ENCODE results near the gene TULP1. TPM values are rescaled to one million over a fixed set of nuclear protein-coding genes. Genes with fewer than 3 reads are reported as not detected.

Gene TULP1
- total RNA-seq, 1 experiment from 2014 or later, result not detected

DNA sequence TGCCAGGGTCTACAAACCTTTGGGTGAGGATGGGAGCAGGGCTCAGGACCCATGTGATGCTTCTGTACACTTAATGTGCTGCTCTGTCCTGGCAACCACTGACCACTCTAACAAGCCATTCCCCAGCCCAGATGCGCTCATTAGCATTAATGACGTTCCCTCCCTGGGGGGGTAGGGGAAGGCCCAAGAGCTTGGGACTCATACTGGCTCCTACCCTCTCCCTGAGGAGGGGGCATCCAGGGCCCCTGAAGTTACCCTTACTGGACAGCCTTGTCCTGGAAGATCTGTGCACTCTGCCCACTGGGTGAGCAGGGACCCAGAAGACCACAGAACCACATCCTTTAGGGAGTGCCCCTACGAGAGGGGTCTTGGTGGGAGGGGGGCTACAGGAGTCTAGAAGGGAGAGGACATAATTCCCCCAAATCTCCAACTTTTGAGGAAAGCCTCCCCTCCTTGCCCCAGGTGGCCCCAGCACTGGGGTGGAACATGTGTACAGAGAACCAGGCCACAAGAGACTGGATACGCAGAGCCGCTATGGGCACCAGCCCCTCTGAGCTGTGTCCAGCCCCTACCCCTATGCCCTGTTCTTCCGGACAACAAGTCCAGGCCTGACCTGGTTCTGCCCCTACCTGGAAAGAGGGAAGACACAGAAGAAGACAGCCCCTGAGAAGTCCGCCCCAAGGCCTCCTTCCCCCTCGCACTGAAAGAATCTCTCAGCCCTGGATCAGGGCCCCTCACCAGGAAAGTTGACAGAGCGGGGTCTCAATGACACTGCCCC, 17.2 kb downstream of the TULP1 start:
- CTCF ChIA-PET, result no interaction called here
- no peak for DNase-seq
- no peak overlapping the region for H3K27ac ChIP-seq
- H3K9me2 ChIP-seq (ENCODE audit: insufficient read depth), result no peaks in the 10 kb centered on the region
- H3K4me2 ChIP-seq, result peak overlapping the region; percentile 92
- H3K4me1 ChIP-seq (replicated peaks; ENCODE audit: insufficient read depth), result peaks cover 44% of the 10 kb centered on the region
- no peaks in the 10 kb centered on the region for H3K36me3 ChIP-seq (ENCODE audit: low read depth)
- BruUV-seq (replicated peaks), result TSS peak; percentile 57
- H3F3A ChIP-seq (ENCODE audit: insufficient read depth, low read depth), result 0 out of 2 replicates have a peak, but pooled peaks cover 3% of the 10 kb centered on the region
- no peak overlapping the region for H2AFZ ChIP-seq
- H3K4me3 ChIP-seq, result peak overlapping the region; percentile 61
- peaks cover 76% of the 10 kb centered on the region for H3K79me2 ChIP-seq (ENCODE audit: low read depth)
- POLR2A ChIA-PET (ENCODE audit: unreplicated experiment), result no interaction called here
- H3K27me3 ChIP-seq (ENCODE audit: insufficient read depth, low read depth), result no peaks in the 10 kb centered on the region
- H4K20me1 ChIP-seq (ENCODE audit: insufficient read depth), result peaks cover 18% of the 10 kb centered on the region; the same call in 1 of the 2 replicates
- intact Hi-C loops (cut with micrococcal nuclease; ENCODE audit: unreplicated experiment), result loop anchor here (2.0 kb wide), 1 partner anchor 25 kb away; no protein-coding TSS in a partner anchor
- TF ChIP-seq EZH2 (IDR thresholded peaks at IDR 0.05; ENCODE audit: low read depth) (no peak), CTCF (conservative IDR thresholded peaks at IDR 0.05) (no peak)
- no peaks in the 10 kb centered on the region for H3K9me3 ChIP-seq (ENCODE audit: insufficient read depth, low read depth)

DNA sequence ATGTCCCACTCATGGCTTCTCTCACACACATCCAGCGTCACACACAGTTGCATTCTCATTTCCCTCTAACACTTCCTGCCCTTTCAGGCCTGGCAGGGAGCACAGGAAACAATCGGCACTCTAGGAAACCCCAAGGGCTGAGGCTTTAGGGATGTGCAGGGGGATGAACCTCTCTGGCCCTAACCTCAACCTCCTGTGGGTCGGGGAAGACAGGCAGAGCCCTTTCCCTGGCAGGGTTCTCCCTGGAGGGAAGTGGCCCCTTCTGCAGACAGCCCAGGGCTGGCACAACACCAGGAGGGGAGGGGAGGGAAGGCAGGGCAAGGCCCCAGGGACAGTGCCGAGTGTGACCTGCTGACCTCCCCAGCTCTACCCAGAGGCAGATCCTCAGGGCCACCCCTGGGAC, 18.5 kb downstream of the TULP1 start:
- DNase-seq, result no peak
- Histone ChIP-seq H2AFZ (no peak overlapping the region), H3K9me2 (ENCODE audit: insufficient read depth) (no peaks in the 10 kb centered on the region), H3K27ac (no peak overlapping the region), H3K79me2 (ENCODE audit: low read depth) (peaks cover 85% of the 10 kb centered on the region), H4K20me1 (ENCODE audit: insufficient read depth) (peaks cover 18% of the 10 kb centered on the region; the same call in 1 of the 2 replicates), H3K4me1 (replicated peaks; ENCODE audit: insufficient read depth) (peaks cover 47% of the 10 kb centered on the region), H3F3A (ENCODE audit: insufficient read depth, low read depth) (peaks cover 3% of the 10 kb centered on the region; the same call in 1 of the 2 replicates), H3K27me3 (ENCODE audit: insufficient read depth, low read depth) (no peaks in the 10 kb centered on the region), H3K36me3 (ENCODE audit: low read depth) (no peaks in the 10 kb centered on the region), H3K9me3 (ENCODE audit: insufficient read depth, low read depth) (no peaks in the 10 kb centered on the region), H3K4me3 (no peak overlapping the region), H3K4me2 (peak overlapping the region; percentile 19; the same call in 1 of the 2 replicates)
- no peak for TF ChIP-seq CTCF (conservative IDR thresholded peaks at IDR 0.05)
- TF ChIP-seq EZH2 (IDR thresholded peaks at IDR 0.05; ENCODE audit: low read depth), result no peak
- BruUV-seq (replicated peaks), result no TSS peak
- intact Hi-C loops (cut with micrococcal nuclease; ENCODE audit: unreplicated experiment), result no loop called here
- CTCF ChIA-PET, result no interaction called here
- POLR2A ChIA-PET (ENCODE audit: unreplicated experiment), result no interaction called here

GRCh38 chr6:35493307-35493983, 19.3 kb downstream of the TULP1 start:
- Histone ChIP-seq H3K27ac (no peak overlapping the region), H3K9me2 (ENCODE audit: insufficient read depth) (no peaks in the 10 kb centered on the region), H3K4me3 (no peak overlapping the region), H2AFZ (no peak overlapping the region), H3K4me2 (no peak overlapping the region), H3K27me3 (ENCODE audit: insufficient read depth, low read depth) (no peaks in the 10 kb centered on the region), H3K4me1 (replicated peaks; ENCODE audit: insufficient read depth) (peaks cover 48% of the 10 kb centered on the region), H4K20me1 (ENCODE audit: insufficient read depth) (peaks cover 18% of the 10 kb centered on the region; the same call in 1 of the 2 replicates), H3K36me3 (ENCODE audit: low read depth) (no peaks in the 10 kb centered on the region), H3K79me2 (ENCODE audit: low read depth) (peaks cover 83% of the 10 kb centered on the region), H3K9me3 (ENCODE audit: insufficient read depth, low read depth) (no peaks in the 10 kb centered on the region), H3F3A (ENCODE audit: insufficient read depth, low read depth) (peaks cover 10% of the 10 kb centered on the region; the same call in 1 of the 2 replicates)
- intact Hi-C loops (cut with micrococcal nuclease; ENCODE audit: unreplicated experiment), result no loop called here
- POLR2A ChIA-PET (ENCODE audit: unreplicated experiment), result no interaction called here
- no peak for TF ChIP-seq EZH2 (IDR thresholded peaks at IDR 0.05; ENCODE audit: low read depth)
- TF ChIP-seq CTCF (conservative IDR thresholded peaks at IDR 0.05), result no peak
- no TSS peak for BruUV-seq (replicated peaks)
- CTCF ChIA-PET, result interaction anchor here (0.6 kb wide), 1 partner anchor 28 kb away, joined by 3 read pairs; no protein-coding TSS in a partner anchor
- no peak for DNase-seq

All from PC-9 (cell line).